Measurements from ENCODE around the gene FBLN2. TPM values are rescaled to one million over a fixed set of nuclear protein-coding genes. Genes with fewer than 3 reads are reported as not detected.

Gene FBLN2
- total and polyA plus RNA-seq, 4 donors: 4.3 to 43.4 (median 21.1) TPM

- ATAC-seq (ENCODE audit: insufficient read depth, low FRiP score) (no peak), DNase-seq (no peak)
- Histone ChIP-seq H3K9ac (ENCODE audit: insufficient read depth in 1 of 2, low read length in 2 of 2) (no peak overlapping the region), H3K4me3 (no peak overlapping the region), H3K27me3 (ENCODE audit: control insufficient read depth in 3 of 3, insufficient read depth in 3 of 3, low read length in 2 of 3) (no peaks in the 10 kb centered on the region), H3K4me1 (ENCODE audit: control insufficient read depth in 5 of 5, insufficient read depth in 5 of 5, low read length in 5 of 5) (peaks cover 0 to 8% (median 0%) of the 10 kb centered on the region in 5 donors), H3K36me3 (ENCODE audit: control insufficient read depth in 4 of 4, insufficient read depth in 4 of 4, low read length in 4 of 4) (peaks cover 0 to 3% (median 0%) of the 10 kb centered on the region in 4 donors), H3K27ac (ENCODE audit: low read depth in 1 of 2, low read length in 1 of 2) (no peak overlapping the region), H3K9me3 (ENCODE audit: control insufficient read depth in 4 of 4, insufficient read depth in 3 of 4, low read length in 3 of 4) (peaks cover 0 to under 1% (median 0%) of the 10 kb centered on the region in 4 donors)
- TF ChIP-seq CTCF (IDR thresholded peaks at IDR 0.05; ENCODE audit: control extremely low read depth, extremely low read depth): no peak
- 91 to 94% methylated on average over 12 of the region's 12 CpGs for WGBS, 2 donors
Observed at GRCh38 chr3:13620776-13621365, 71.9 kb downstream of the FBLN2 start.

- no peaks in the 10 kb centered on the region for H3K27me3 ChIP-seq (ENCODE audit: control insufficient read depth in 3 of 3, insufficient read depth in 3 of 3, low read length in 2 of 3)
- 81 to 82% methylated on average over 31 of the region's 31 CpGs for WGBS, 2 donors
- H3K4me1 ChIP-seq (ENCODE audit: control insufficient read depth in 5 of 5, insufficient read depth in 5 of 5, low read length in 5 of 5): peaks cover 0 to 8% (median 0%) of the 10 kb centered on the region in 5 donors
- peaks cover 0 to 3% (median 0%) of the 10 kb centered on the region in 4 donors for H3K36me3 ChIP-seq (ENCODE audit: control insufficient read depth in 4 of 4, insufficient read depth in 4 of 4, low read length in 4 of 4)
- H3K9me3 ChIP-seq (ENCODE audit: control insufficient read depth in 4 of 4, insufficient read depth in 3 of 4, low read length in 3 of 4): no peaks in the 10 kb centered on the region
- H3K27ac ChIP-seq (ENCODE audit: low read depth in 1 of 2, low read length in 1 of 2): no peak overlapping the region
- H3K9ac ChIP-seq (ENCODE audit: insufficient read depth in 1 of 2, low read length in 2 of 2): no peak overlapping the region
- ATAC-seq (ENCODE audit: insufficient read depth, low FRiP score): no peak
- peak in 2 of 3 donors; percentile 34 to 38 for DNase-seq
- no peak overlapping the region for H3K4me3 ChIP-seq
- no peak for TF ChIP-seq CTCF (IDR thresholded peaks at IDR 0.05; ENCODE audit: control extremely low read depth, extremely low read depth)
Observed at GRCh38 chr3:13621381-13622221, 72.7 kb downstream of the FBLN2 start.

GRCh38 chr3:13622356-13622755, 73.4 kb downstream of the FBLN2 start:
- WGBS, 2 donors: 90 to 94% methylated on average over 15 of the region's 15 CpGs
- Histone ChIP-seq H3K27ac (ENCODE audit: low read depth in 1 of 2, low read length in 1 of 2) (no peak overlapping the region), H3K9ac (ENCODE audit: insufficient read depth in 1 of 2, low read length in 2 of 2) (no peak overlapping the region), H3K36me3 (ENCODE audit: control insufficient read depth in 4 of 4, insufficient read depth in 4 of 4, low read length in 4 of 4) (peaks cover 0 to 3% (median 0%) of the 10 kb centered on the region in 4 donors), H3K4me1 (ENCODE audit: control insufficient read depth in 5 of 5, insufficient read depth in 5 of 5, low read length in 5 of 5) (peaks cover 0 to 8% (median 0%) of the 10 kb centered on the region in 5 donors), H3K27me3 (ENCODE audit: control insufficient read depth in 3 of 3, insufficient read depth in 3 of 3, low read length in 2 of 3) (no peaks in the 10 kb centered on the region), H3K4me3 (no peak overlapping the region), H3K9me3 (ENCODE audit: control insufficient read depth in 4 of 4, insufficient read depth in 3 of 4, low read length in 3 of 4) (no peaks in the 10 kb centered on the region)
- no peak for ATAC-seq (ENCODE audit: insufficient read depth, low FRiP score)
- DNase-seq: no peak
- TF ChIP-seq CTCF (IDR thresholded peaks at IDR 0.05; ENCODE audit: control extremely low read depth, extremely low read depth): no peak

Data from lung (tissue), 12 donors.